Measurements from ENCODE around the gene RPL21.
"Not testable (repeated sequence)": the region's sequence is repeated elsewhere in the genome, so short reads cannot be mapped to it uniquely, and the experiment has no call there.

The RPL21 gene

GRCh38 chr13:27289011-27289665 lies 37.8 kb downstream of the RPL21 start:
- DNase-seq (ENCODE audit: low spot score), result no peak

DNA sequence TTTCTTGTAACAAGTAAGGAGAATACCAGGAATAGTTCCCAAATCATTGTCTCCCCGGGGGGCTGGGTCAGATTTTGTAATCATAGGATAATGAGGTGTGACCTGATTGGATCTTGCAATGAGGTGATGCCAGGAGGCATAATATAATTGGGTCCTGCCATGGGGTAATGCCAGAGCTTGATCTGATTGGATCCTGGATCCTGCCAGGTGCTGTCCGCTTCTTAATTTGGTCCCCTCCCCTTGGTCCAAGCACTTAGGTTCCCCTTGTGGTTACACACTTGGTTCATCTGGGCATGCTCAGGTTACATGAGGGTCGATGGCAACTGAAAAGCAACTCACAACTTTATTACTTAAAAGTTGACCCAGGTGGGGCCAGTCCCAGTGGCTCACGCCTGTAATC lies 39.4 kb downstream of the RPL21 start:
- no peak for DNase-seq (ENCODE audit: low spot score)

DNA sequence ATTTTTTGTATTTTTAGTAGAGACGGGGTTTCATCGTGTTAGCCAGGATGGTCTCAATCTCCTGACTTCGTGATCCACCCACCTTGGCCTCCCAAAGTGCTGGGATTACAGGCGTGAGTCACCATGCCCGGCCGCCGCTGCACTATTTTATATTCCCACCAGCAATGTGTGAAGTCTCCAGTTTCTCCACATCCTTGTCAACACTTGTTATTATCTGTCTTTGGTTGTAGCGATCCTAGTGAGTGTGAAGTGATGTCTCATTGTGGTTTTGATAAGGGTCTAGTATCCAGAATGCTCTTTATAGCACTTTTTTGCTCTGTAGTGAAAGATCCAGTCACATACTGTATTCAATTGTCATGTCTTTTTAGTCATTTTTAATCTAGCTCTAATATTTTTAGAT lies 40.6 kb downstream of the RPL21 start:
- DNase-seq (ENCODE audit: low spot score), result not testable (repeated sequence)

GRCh38 chr13:27293076-27293691 lies 41.8 kb downstream of the RPL21 start:
- no peak for DNase-seq (ENCODE audit: low spot score)

DNA sequence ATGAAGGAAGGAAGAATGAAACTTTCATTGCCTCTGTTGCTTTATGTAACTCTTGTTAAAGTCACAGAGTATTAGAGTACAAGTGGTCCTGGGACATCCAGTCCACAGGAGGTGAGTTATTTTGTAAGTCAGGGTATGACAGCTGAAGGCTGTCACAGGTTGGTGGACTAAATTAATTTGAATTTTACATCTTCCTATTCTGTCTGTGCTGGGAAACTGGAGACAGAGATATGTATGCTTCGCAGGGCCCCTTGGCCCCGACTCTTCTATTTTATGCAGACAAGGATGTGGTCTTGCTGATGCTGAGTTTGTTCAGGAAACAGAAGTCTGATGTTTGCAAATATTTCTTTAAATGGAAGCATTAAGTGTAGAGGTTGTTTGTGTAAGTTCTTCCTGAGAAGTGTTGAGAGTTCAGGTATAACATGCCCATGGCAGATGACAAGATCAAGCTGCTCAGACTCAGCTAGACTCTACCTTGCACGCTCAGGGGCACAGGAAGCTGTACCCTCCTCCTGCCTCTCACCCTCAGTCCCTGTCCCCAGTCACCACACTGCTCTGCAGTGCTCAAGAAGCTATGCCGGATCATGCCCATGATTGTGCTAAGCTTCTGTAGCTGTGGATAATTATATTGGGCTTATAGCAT lies 42.6 kb downstream of the RPL21 start:
- DNase-seq (ENCODE audit: low spot score), result no peak

GRCh38 chr13:27295096-27295495 lies 43.7 kb downstream of the RPL21 start:
- DNase-seq (ENCODE audit: low spot score), result no peak

DNA sequence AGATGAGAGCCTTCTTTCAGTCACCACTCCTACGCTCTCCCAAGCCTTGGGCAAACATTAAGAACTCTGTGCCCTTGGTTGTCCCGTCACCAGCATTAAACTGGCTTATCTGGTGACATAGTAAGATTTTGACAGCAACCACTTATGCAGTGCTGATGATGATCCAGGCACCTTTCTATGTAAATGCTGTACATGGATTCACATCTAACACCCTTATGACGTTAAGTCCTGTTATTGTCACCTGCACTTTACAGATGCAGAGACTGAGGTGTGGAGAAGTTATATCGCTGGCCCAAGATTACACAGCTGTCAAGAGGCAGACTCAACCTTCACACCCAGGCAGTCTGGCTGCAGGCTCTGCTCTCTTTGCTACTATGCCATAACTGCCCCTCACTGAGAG lies 44.3 kb downstream of the RPL21 start:
- DNase-seq (ENCODE audit: low spot score), result no peak

- no peak for DNase-seq (ENCODE audit: low spot score)
These were observed 45.1 kb downstream of the RPL21 start for GRCh38 chr13:27296496-27296895.

- DNase-seq (ENCODE audit: low spot score), result no peak
These were observed 47.5 kb downstream of the RPL21 start for GRCh38 chr13:27298849-27299248.

DNA sequence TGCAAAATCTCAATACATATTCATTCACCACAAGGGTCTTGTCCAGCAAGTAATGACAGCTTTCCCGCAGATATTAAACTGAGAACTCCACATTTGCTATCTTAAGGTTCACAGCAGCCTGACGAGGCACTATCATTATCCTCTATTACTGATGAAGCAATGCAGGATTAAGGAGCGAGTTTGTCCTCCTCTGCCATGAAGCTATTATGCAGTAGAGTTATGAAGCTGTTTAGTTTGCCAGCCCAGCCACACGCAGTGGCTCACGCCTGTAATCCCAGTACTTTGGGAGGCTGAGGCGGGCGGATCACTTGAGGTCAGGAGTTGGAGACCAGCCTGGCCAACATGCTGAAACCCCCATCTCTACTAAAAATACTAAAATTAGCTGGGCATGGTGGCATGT lies 49.0 kb downstream of the RPL21 start:
- not testable (repeated sequence) for DNase-seq (ENCODE audit: low spot score)

DNA sequence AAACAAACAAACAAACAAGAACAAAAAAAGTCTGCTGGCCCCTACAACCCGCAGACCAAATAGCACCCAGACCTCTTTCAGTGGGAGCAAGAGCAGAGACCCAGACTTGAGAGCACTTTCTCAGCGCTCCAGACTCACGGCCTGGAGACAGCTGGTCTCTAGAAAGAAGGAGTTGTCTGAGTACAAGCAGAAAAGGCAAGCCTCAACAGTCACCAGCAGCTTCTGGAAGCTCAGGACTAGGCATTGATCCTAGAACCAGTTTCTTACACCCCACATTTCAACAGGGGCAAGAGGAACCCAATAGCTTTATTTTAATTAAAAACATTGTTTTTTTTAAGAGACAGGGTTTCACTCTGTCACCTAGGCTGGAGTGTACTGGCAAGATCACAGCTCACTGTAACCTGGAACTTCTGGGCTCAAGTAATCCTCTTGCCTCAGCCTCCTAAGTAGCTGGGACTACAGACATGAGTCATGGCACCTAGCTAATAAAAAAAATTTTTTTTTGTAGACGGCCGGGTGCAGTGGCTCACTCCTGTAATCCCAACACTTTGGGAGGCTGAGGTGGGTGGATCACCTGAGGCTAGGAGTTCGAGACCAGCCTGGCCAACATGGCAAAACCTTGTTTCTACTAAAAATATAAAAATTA lies 49.7 kb downstream of the RPL21 start:
- DNase-seq (ENCODE audit: low spot score), result no peak

DNA sequence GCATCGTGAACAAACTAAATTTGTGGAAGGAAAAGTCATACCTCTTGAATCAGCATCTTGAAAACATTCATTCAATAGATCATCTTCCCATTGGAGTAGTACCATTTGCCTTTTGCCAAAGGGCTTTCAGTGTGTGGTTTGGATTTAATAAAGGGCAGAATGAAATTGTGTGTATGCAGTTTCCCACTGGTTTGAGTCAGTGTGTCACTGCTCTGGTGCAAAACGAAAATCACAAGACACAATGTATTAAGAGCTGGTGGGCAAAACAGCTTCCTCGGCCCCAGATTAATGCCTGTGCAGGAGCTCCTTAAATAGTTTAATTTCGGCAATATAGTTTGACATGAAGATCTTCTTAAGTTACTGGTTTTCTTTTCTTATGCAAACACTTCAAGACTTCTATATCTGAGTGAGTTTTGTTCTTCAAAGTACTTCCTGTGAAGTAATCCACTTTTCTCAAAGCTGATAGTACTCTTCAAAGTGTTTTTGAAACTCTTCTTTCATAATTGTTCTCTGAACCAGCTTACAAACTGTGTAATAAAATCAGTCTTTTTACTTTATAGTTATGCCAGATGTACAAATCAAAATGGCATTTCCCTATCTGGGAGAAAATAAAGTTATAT lies 51.4 kb downstream of the RPL21 start:
- no peak for DNase-seq (ENCODE audit: low spot score)

DNA sequence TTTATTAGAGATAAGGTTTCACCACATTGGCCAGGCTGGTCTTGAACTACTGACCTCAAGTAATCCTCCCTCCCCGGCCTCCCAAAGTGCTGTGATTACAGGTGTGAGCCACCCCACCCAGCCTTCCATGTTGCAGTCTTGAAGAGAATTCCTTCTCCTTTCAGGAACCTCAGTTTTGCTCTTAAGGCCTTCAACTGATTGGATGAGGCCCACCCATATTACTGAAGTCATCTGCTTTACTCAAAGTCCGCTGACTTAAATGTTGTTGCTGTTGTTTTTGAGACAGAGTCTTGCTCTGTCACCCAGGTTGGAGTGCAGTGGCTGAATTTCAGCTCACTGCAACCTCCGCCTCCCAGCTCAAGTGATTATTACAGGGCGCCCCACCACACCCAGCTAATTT lies 52.7 kb downstream of the RPL21 start:
- no peak for DNase-seq (ENCODE audit: low spot score)

DNA sequence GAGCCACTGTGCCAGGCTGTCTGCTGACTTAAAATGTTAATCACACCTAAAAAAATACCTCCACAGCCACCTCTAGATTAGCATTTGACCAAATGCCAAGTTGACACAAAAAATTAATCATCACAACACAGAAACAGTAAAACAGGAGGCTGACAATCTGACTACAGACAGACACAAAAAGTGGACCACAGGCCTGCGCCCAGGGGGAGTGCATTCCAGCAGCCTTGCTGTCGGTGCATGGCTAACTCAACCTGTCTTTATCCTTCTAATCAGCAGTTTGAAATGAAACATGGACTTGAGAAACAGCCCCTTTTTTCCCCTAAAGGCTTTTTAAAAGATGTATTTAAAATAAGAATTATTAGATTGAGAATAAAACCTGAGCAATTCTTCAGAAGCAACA lies 53.3 kb downstream of the RPL21 start:
- DNase-seq (ENCODE audit: low spot score), result no peak

All from LoVo (cell line).